GM12891 (cell line): ENCODE data around the gene CYP4A22.
"Not testable (repeated sequence)": the region's sequence is repeated elsewhere in the genome, so short reads cannot be mapped to it uniquely, and the experiment has no call there.

Source experiments
- PAX5 ChIP-seq: IDR thresholded peaks from 2 replicates; pipeline ENCODE4 v1.6.1; 2011; ENCODE audit warnings: low read length, moderate library complexity, mild to moderate bottlenecking; ENCODE audit not compliant: insufficient read depth, severe bottlenecking
- POLR2A ChIP-seq: IDR thresholded peaks from 2 replicates; pipeline ENCODE4 v1.6.1; 2011; ENCODE audit warnings: low read depth, low read length, control low read depth
- POLR2AphosphoS5 ChIP-seq: IDR thresholded peaks from 2 replicates; pipeline ENCODE4 v1.6.1; 2011; ENCODE audit warnings: low read depth, low read length, control low read depth

GRCh38 chr1:47140358-47140757, 3.1 kb downstream of the CYP4A22 start:
- not testable (repeated sequence) for TF ChIP-seq POLR2A, PAX5, POLR2AphosphoS5
